NCI-H1105 (cell line): ENCODE data around the gene IQSEC2.

Experiments used
- DNase-seq: peaks from one replicate; lab custom pipeline; 2025; lab: John Stamatoyannopoulos, UW

Gene IQSEC2

DNA sequence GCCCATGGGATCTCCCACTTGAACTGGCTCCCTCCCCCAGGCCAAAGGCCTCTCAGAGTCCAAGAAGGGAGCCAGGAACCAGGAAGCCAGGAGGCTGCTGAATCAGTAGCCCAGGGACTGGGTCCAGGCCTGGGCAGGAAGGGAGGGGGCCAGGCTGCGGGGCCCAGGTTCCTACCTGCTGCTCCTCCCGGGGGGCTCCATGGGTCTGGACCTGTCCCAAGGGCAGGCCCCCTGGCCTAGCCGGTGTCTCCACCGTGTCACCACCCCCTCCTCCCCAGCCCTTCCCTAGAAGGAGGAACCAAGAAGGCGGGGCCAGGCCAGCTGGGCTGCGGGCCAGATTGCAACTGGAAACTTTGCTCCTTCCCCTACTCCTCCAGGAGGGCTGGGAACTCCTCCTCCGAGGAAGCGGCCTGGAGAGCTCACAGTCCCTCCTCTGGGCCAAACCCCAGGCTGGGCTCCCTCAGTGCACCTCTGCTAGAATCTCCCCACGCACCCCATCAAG is at the start of gene IQSEC2:
IQSEC2 (minus strand) TSS at position 264 of the 502 bp plus-strand sequence.
- peak; percentile 6 for DNase-seq

GRCh38 chrX:53330331-53330730 is 48.9 kb upstream of the IQSEC2 start:
- DNase-seq: no peak

DNA sequence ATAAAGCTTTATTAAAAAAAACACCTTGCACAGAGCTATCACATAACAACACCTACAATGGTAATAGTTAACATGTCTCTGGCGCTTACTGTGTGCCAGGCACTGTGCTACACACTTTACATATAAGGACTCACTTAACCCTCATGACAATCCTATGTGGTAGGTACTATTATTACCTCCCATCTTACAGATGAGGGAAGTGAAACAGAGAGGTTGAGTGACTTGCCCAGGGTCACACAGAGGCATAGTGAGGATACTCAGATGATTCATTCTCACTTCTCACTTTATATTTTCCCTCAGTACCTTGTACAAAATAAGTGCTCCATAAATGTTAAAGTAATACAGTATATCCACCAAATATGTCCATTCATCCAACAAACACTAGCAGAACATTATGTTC is 43.4 kb upstream of the IQSEC2 start:
- DNase-seq: no peak

GRCh38 chrX:53324085-53324484 is 42.7 kb upstream of the IQSEC2 start:
- DNase-seq: no peak

DNA sequence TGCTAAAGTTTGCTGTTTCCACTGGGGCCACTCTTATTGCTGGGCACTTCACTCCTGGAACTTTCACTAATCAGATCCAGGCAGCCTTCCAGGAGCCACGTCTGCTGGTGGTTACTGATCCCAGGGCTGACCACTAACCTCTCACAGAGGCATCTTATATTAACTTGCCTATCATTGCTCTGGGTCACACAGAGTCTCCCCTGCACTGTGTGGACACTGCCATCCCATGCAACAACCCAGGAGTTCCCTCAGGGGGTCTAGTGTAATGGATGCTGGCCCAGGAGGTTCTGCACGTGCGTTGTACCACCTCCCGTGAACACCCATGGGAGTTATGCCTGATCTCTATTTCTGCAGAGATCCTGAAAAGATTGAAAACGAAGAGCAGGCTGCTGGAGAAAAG is 41.8 kb upstream of the IQSEC2 start:
- no peak for DNase-seq

- no peak for DNase-seq
These were observed 40.6 kb upstream of the IQSEC2 start for GRCh38 chrX:53321943-53322497.

- no peak for DNase-seq
These were observed 40.0 kb upstream of the IQSEC2 start for GRCh38 chrX:53321230-53321942.

- DNase-seq: no peak
These were observed 39.3 kb upstream of the IQSEC2 start for GRCh38 chrX:53320543-53321229.

DNA sequence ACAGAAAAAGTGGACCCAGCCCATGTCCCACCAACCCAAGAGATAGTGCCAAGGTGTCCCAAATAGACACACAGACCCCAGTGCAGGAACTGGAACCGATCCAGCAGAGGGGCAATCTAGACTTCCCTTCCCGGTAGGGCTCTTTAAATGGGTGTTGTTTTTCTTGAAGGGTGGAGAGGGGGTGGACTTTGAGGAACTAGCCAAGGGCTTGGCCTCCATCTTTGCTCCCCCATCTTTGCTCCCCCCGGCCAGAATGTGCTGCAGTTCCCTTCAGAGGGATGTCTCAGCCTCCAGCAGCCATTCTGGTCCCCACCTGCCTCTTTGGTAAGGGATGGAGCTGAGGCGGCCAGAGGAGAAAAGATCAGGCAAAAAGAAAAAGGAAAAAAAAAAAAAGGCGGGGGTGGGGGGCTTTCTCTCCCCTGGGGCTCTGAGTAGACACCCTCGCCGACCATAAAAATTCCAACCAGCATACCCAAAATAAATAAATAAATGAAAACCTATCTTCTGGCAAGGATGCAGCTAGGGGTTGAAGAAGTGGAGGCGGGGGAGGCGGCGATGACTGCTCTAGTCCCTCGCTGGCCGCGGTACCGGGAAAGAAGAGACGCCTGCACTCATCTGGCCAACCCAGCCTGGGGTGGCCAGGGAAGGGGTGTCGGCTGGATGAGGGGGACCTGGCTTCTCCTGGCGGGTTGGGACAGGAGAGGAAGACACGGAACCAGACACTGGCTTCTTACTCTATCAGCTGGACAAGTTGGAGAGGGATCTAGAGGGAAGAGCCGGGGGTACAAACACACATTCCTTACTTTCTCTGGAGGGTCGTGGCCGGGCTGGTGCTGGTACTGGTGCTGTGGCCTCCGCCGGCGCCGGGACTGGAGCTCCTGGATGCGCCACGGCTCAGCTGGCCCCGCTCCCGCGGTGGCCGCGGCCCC is 38.5 kb upstream of the IQSEC2 start:
- DNase-seq: no peak

- DNase-seq: no peak
These were observed 37.5 kb upstream of the IQSEC2 start for GRCh38 chrX:53318766-53319353.

- peak; percentile 22 for DNase-seq
These were observed 36.1 kb upstream of the IQSEC2 start for GRCh38 chrX:53317365-53318069.

DNA sequence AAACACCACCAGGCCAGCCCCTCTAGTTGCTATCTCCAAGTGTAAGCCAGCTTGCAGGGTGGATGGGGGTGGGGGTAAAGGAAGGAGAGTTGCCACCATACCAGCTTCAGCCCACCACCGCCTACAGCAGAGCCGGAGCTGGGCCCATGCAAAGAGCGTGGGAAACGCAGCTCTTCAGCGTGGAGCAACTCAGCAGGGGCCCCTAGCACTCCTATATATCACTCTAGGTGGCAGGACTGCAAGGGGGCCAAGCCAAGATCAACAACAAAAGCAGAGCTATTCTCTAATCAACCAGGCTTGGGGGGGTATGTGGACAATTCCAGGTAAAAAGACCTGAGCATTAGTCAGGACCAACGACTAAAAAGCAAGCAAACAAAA is 35.5 kb upstream of the IQSEC2 start:
- no peak for DNase-seq

DNA sequence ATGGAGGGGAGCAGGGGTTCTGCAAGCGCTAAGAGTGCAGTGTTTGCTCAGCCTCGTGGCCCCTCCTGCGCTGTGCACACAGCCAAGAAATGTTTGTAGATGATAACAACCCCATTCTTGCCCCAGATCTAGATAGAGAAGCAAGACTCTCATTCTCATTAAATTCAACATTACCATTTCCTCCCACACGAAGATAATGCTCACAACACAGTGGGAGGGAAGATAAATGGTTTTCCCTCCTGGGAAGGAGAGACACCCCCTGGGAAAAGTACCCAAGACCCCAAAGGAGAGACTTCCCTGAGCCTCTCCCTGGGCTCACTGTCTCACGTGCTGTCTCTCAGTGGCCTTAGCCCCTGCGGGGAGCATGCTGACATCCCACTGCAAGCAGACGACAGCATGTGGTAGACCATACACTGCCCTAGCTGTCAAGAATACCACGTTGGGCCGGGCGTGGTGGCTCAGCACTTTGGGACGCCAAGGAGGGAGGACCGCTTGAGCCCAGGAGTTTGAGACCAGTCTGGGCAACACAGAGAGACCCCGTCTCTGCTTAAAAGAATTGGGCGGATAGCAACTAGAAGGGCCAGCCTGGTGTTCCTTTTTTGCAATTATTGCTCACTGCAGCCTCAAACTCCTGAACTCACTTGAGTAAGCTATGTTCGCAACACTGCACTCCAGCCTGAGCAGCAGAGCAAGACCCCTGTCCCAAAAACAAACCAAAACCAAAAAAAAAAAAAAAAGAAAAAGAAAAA is 34.9 kb upstream of the IQSEC2 start:
- DNase-seq: no peak

DNA sequence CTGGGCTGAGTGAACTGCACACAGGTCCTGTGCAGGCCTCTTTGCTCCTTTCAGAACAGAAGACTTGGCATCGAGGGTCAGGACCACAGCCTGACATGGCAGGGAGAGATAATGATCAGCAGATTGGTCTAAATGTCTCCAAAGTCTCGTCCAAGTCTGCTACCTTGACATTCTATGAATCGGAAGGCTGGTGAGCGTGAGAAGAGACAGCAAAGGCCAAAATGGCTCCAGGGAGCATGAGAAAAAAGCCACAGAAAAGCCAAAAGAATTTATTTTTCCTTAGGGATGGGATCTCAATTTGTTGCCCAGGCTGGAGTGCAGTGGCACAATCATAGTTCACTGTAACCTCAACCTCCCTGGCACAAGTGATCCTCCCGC is 32.3 kb upstream of the IQSEC2 start:
- no peak for DNase-seq

- DNase-seq: no peak
These were observed 31.8 kb upstream of the IQSEC2 start for GRCh38 chrX:53312946-53313727.

GRCh38 chrX:53309837-53310236 is 28.5 kb upstream of the IQSEC2 start:
- no peak for DNase-seq

- no peak for DNase-seq
These were observed 27.5 kb upstream of the IQSEC2 start for GRCh38 chrX:53308836-53309235.

- DNase-seq: no peak
These were observed 24.9 kb upstream of the IQSEC2 start for GRCh38 chrX:53305996-53306937.
